ENCODE measurements around the gene SLC22A13. TPM values are rescaled to one million over a fixed set of nuclear protein-coding genes. Genes with fewer than 3 reads are reported as not detected.

The SLC22A13 gene
- total RNA-seq, 1 donor from 2014 or later = 0.51 TPM

- intact Hi-C loops (cut with micrococcal nuclease) = no loop called here
- H3K27me3 Mint-ChIP-seq = no peaks in the 10 kb centered on the region
- no peaks in the 10 kb centered on the region for H3K9me3 Mint-ChIP-seq
- H3K4me1 Mint-ChIP-seq = peaks cover 9% of the 10 kb centered on the region
- H3K4me3 Mint-ChIP-seq = no peak overlapping the region
- ChIA-PET POLR2A (no interaction called here), CTCF (no interaction called here)
- DNase-seq = no peak
- H3K36me3 Mint-ChIP-seq (ENCODE audit: low read depth) = no peaks in the 10 kb centered on the region
- TF ChIP-seq CTCF (IDR thresholded peaks at IDR 0.05) = no peak
- no peak for ATAC-seq (ENCODE audit: low read depth)
- H3K27ac Mint-ChIP-seq = no peak overlapping the region
Observed at GRCh38 chr3:38274864-38275649, 9.4 kb downstream of the SLC22A13 start.

GRCh38 chr3:38275658-38276057 is 10.0 kb downstream of the SLC22A13 start:
- no peaks in the 10 kb centered on the region for H3K36me3 Mint-ChIP-seq (ENCODE audit: low read depth)
- ChIA-PET POLR2A (no interaction called here), CTCF (no interaction called here)
- intact Hi-C loops (cut with micrococcal nuclease) = no loop called here
- H3K4me1 Mint-ChIP-seq = peaks cover 9% of the 10 kb centered on the region
- H3K9me3 Mint-ChIP-seq = no peaks in the 10 kb centered on the region
- ATAC-seq (ENCODE audit: low read depth) (no peak), DNase-seq (no peak)
- H3K4me3 Mint-ChIP-seq = no peak overlapping the region
- TF ChIP-seq CTCF (IDR thresholded peaks at IDR 0.05) = no peak
- H3K27ac Mint-ChIP-seq = no peak overlapping the region
- H3K27me3 Mint-ChIP-seq = no peaks in the 10 kb centered on the region

DNA sequence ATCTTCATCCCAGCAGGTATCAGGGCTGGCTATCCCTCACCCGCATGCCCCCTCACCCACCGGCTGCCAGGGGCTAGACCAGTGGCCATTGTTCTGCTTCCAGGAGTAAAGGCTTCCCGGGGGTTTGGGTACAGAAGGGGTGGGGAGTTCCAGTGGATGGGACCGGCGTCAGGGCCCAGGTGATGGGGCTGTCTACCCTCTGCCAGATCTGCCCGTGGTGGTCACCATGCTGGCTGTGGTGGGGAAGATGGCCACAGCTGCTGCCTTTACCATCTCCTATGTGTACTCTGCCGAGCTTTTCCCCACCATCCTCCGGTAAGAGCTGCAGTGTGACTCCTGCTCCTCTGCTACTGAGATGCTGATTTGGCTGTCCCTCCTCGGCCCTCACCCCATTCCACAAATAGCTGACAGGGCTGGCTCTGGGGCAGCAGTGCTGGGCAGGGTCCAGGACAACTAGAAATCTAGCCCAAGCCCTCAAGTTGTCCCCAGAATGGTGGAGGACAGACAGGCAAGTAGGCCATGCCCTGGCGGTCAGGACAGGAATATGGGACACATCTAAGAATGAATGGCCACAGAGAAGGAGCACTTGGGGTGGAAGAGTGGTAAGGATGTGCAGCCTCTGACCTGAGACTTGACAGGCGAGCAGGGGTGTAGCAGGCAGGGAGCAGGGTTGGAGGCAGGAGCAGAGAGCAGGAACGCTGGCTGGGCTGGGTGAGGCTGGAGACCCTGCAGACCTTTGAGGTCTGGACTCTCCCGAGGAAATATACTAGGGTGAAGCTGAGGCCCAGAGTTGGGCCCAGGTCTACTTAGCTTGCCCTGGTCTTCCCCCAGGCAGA is 10.7 kb downstream of the SLC22A13 start:
- Mint-ChIP-seq H3K4me1 (peaks cover 9% of the 10 kb centered on the region), H3K36me3 (ENCODE audit: low read depth) (no peaks in the 10 kb centered on the region), H3K9me3 (no peaks in the 10 kb centered on the region), H3K4me3 (no peak overlapping the region), H3K27ac (no peak overlapping the region), H3K27me3 (no peaks in the 10 kb centered on the region)
- ChIA-PET POLR2A (no interaction called here), CTCF (no interaction called here)
- intact Hi-C loops (cut with micrococcal nuclease) = no loop called here
- DNase-seq (no peak), ATAC-seq (ENCODE audit: low read depth) (no peak)
- TF ChIP-seq CTCF (IDR thresholded peaks at IDR 0.05) = no peak

- Mint-ChIP-seq H3K27me3 (no peaks in the 10 kb centered on the region), H3K4me3 (no peak overlapping the region), H3K4me1 (peaks cover 9% of the 10 kb centered on the region), H3K36me3 (ENCODE audit: low read depth) (no peaks in the 10 kb centered on the region), H3K27ac (no peak overlapping the region), H3K9me3 (no peaks in the 10 kb centered on the region)
- ATAC-seq (ENCODE audit: low read depth) (no peak), DNase-seq (no peak)
- ChIA-PET CTCF (no interaction called here), POLR2A (no interaction called here)
- intact Hi-C loops (cut with micrococcal nuclease) = no loop called here
- TF ChIP-seq CTCF (IDR thresholded peaks at IDR 0.05) = no peak
Observed at GRCh38 chr3:38276917-38277630, 11.5 kb downstream of the SLC22A13 start.

GRCh38 chr3:38278841-38279240 is 13.2 kb downstream of the SLC22A13 start:
- no peak for TF ChIP-seq CTCF (IDR thresholded peaks at IDR 0.05)
- H3K36me3 Mint-ChIP-seq (ENCODE audit: low read depth) = no peaks in the 10 kb centered on the region
- ChIA-PET POLR2A (no interaction called here), CTCF (interaction anchor here (0.6 kb wide), 1 partner anchor 460 kb away, joined by 4 read pairs; no protein-coding TSS in a partner anchor)
- no peak overlapping the region for H3K4me3 Mint-ChIP-seq
- ATAC-seq (ENCODE audit: low read depth) (no peak), DNase-seq (no peak)
- no peak overlapping the region for H3K27ac Mint-ChIP-seq
- no peaks in the 10 kb centered on the region for H3K27me3 Mint-ChIP-seq
- H3K9me3 Mint-ChIP-seq = no peaks in the 10 kb centered on the region
- intact Hi-C loops (cut with micrococcal nuclease) = no loop called here
- H3K4me1 Mint-ChIP-seq = no peaks in the 10 kb centered on the region

All from activated B cell treated with CpG ODN at 0.5 μM for 24 hours (primary cell).